GM19468 (cell line): ENCODE results near the gene RAP1GAP.
"Not testable (repeated sequence)": the region's sequence is repeated elsewhere in the genome, so short reads cannot be mapped to it uniquely, and the experiment has no call there.

Experiments used
- ATAC-seq: cut with Tn5 transposase; IDR thresholded peaks from one replicate; pipeline ENCODE4 v1.9.1; 2021; ENCODE audit warnings: mild to moderate bottlenecking, moderate library complexity, moderate number of reproducible peaks; ENCODE audit not compliant: unreplicated experiment; ENCODE audit errors: extremely low read depth

The RAP1GAP gene

DNA sequence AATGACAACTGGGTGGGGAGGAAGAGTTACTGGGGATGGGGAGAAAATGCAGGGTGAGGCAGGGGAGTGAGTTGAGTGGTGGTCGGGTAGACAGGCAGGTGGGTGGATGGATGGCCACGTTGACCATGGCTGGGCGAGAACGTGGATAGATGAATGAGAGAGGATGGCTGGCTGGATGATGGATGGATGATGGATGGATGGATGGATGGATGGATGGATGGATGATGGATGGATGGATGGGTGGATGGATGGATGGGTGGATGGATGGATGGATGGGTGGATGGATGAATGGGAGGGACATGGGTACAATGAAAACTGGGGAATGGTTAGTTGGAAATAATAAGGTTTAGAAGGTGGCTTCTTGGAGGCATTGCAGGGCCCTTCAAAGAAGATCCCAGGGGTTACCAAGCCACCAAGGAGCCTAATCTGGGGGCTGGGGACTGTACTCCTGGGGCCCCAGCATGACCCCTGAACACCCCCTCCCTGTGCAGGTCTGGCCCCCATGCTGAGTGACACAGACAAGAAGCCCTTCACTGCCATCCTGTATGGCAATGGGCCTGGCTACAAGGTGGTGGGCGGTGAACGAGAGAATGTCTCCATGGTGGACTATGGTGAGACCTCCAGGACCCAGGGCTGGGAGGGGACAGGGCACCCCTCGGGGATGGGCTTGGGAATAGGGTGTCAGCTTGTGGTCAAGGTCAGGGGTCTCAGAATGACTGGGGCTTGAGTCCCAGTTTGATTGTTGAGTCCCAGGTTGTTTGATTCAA is 92.9 kb downstream of the RAP1GAP start:
- no peak for ATAC-seq

GRCh38 chr1:21575351-21575942 is 93.7 kb downstream of the RAP1GAP start:
- no peak for ATAC-seq

DNA sequence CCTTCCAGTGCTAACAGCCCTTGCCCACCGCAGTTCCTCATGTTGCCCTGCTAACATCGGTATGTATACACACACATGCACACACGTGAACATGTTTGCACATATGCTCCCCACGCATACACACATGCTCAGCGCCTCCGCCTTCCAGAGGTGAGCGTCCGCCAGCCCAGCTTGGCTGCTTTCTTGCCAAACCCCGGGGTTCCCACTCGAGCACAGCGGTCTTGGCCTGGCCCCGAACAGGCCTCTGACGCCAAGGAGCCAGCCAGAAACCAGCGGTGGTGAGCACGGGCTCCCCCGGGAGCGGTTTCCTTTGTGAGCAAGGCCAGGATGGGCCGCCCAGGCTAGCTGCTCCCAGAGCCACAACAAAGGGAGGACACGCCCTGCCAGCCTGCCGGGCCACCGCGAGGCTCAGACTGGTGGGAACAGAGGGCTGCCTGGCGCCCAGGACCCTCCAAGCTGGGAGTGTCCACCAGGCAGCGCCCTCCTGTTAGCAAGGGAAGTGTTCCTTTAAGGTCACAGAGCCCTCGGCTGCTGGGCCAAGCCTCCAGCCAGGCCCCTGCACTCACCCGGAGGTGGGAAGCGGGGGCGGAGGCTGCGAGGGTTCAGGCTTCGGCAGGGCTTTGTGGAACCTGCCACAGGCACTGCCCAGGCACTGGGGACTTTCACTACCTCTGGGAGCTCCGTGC is 94.5 kb downstream of the RAP1GAP start:
- ATAC-seq = no peak

- no peak for ATAC-seq
Observed at GRCh38 chr1:21573971-21574465, 95.1 kb downstream of the RAP1GAP start.

DNA sequence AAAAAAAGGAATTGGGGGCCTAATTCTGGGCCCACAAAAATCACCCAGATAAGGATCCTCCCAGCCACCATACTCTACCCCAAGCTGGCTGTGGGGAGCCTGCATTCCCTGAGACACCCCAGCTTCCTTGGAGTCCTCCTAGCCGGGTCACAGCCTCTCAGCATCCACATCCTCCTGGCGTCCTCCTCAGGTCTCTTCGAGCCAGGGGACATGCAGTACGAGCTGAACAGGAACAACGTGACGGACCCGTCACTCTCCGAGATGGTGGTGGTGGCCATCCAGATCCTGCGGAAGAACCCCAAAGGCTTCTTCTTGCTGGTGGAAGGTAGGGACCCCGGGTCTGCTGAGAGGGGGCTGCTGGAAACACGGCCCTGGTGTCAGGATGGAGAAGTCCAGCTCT is 95.7 kb downstream of the RAP1GAP start:
- no peak for ATAC-seq

- ATAC-seq = no peak
Observed at GRCh38 chr1:21572735-21573277, 96.4 kb downstream of the RAP1GAP start.

- no peak for ATAC-seq
Observed at GRCh38 chr1:21572221-21572620, 96.9 kb downstream of the RAP1GAP start.

GRCh38 chr1:21570885-21571284 is 98.3 kb downstream of the RAP1GAP start:
- ATAC-seq = no peak

DNA sequence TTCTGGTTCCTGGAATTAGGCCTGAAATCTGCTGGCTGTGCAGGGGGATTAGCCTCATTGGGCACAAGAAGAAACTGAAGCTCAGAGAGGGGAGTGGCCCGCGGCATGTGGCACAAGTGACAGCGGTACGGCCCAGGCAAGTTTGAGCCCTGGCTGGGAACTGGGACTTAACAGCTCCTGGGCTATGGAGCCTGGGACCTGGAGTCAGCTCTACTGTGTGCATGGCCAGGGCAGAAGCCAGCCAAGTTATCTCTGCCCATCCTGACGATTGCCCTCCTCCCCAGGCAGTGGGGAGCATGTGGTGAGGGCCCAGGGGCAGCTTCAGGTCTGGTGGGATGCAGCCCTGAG is 98.7 kb downstream of the RAP1GAP start:
- no peak for ATAC-seq

DNA sequence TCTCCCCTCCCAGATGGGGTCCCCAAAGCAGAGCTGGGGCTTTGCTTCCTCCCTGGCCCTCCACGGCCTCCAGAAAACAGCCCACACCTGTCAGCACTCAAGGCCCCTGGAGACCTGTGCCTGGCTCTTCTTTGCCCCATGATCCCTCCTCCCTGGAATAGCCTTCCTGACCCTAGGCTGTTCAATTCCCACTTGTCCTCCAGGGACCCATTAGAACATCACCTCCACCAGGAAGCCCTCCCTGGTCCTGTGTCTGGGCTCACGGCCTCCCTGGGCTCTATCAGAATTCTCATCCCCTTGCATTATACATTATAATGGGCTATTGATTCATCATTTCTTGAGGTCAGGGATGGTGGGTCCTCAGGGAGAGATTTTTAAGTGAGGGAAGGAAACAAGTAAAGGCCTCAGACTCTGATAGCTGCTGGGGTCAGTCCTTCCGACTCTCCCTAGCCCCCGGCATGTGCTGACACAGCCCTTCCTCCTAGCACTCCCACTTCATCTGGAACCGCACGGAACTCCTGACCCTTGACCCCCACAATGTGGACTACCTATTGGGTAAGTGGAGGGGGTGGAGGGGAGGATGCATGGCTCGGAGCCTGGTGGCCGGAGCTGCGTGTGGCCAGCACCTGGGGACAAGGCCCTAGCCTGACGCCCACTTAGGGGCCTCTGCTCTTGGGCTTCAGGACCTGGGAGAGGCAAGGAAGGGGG is 99.2 kb downstream of the RAP1GAP start:
- ATAC-seq = no peak

DNA sequence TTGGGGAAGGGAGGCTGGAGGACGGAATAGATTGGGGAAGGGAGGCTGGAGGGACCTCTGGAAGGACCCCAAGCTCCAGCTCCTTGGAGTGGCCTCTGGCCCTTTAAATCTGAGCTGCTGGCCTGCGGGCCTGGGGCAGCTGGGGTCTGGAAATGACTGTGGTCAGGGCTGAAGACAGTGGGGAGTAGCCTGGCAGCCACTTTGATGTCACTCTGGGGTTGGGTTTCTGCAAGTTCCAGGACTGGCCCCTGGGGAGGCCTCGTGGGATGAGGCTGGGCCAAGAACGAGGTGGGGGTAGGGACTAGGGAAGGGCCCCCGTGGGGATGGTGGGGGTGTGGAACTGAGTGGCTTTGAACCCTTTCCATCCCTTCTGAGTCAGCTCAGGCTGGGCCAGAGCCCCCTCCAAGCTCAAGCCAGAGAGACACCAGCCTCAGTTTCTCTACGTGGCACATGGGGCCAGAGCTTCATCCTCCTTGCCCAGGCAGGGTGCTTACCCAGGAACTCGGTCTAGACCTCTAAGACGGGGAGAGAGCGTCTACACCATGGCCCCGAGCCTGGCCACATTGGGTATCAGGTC is 100.3 kb downstream of the RAP1GAP start:
- no peak for ATAC-seq

DNA sequence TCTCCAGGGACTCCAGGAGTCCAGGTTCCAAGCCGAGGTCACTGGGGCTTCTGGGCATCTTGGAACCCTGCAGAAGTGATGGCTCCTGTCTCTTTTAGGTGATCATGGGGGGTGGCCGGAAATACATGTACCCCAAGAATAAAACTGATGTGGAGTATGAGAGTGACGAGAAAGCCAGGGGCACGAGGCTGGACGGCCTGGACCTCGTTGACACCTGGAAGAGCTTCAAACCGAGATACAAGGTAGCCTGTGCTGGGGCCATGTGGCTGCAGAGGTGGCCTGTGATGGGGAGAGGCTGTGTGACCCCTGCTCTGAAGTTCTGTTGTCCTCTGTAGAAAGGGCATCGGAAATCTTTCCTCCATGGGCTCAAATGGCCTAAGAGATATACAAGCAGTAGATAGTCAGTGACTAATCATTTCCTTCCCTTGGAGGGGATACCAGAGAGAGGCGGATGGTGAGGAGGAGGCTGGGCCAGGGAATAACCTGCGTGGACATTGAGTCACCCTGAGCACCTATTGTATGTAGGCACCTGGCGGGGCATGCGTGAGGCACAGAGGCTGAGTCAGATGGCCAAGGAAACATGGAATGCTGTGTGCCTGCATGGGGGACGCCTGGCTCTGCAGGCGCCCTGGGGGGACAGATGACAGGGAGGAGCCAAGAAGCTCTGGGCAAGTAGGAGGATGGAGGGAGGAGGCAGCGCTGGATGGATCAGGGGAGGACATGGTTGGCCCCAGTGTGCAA is 101.0 kb downstream of the RAP1GAP start:
- ATAC-seq = no peak

GRCh38 chr1:21567241-21568005 is 101.7 kb downstream of the RAP1GAP start:
- no peak for ATAC-seq

- not testable (repeated sequence) for ATAC-seq
Observed at GRCh38 chr1:21566361-21566760, 102.8 kb downstream of the RAP1GAP start.

DNA sequence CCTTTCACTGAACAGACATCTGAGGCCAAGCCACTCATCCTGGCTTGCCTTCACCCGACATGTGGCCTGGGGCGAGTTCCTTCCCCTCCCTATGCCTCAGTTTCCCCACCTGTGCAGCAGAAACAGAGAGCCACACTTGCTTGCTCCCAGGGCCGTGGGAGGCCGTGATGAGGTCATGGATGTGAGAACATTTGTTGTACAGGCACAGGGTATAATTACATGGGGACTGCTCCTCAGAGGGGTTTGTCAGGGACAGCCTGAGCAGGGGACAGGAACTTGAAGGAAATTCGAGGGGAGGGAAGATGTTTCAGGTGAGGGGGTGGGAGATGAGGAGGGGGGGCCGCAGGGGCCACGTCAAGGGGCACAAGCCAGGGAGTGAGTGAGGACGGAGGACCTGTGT is 103.9 kb downstream of the RAP1GAP start:
- ATAC-seq = no peak

- ATAC-seq = no peak
Observed at GRCh38 chr1:21564521-21565095, 104.5 kb downstream of the RAP1GAP start.

- ATAC-seq = no peak
Observed at GRCh38 chr1:21563971-21564370, 105.2 kb downstream of the RAP1GAP start.

DNA sequence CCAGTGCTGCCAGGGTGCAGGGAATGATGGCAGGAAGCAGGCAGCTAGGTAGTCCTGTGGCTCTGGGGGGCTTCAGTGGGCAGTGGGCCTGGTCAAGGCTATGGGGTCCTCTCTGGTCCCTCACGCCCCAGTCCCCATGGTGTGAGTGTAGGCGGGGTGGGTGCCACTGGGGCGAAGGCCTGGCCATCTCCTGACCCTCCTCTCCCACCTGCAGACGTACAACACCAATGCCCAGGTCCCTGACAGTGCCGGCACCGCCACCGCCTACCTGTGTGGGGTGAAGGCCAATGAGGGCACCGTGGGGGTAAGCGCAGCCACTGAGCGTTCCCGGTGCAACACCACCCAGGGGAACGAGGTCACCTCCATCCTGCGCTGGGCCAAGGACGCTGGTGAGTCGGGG is 106.3 kb downstream of the RAP1GAP start:
- ATAC-seq = no peak
